ENCODE measurements around the gene ALMS1. TPM values are rescaled to one million over a fixed set of nuclear protein-coding genes. Genes with fewer than 3 reads are reported as not detected.
A peak's percentile ranks its signal among the peaks of the same experiment; 100 is the strongest.
"Not testable (repeated sequence)": the region's sequence is repeated elsewhere in the genome, so short reads cannot be mapped to it uniquely, and the experiment has no call there.

Gene ALMS1
- total RNA-seq, 1 donor from 2014 or later: 21.5 TPM

DNA sequence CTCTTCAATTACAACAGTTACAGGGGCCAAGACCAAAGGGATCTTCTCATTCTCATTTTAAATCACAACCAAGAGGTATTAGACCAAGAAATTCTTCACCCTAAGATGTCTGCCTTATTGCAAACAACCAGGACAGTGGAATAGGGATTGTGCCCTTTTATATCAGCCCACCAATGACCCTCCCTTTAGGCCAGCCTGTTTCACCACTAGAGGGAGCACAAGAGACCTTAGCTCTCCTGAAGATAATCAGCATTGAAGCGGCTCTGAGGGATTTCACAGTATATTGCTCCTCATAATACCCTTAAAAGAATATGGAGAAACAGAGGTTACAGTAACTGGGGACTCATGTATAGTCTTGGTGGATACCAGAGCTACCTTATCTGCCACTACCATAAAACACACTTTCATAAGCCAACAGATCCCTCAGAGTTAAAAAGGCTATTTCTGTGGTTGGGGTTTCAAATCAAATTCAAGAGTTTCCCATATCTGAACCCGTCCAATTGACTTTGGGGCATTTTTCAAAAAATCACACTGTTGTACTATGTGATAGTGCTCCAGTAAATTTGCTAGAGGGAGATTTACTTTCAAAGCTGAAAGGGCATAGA is 245.1 kb downstream of the ALMS1 start:
- H3K36me3 Mint-ChIP-seq (ENCODE audit: low read depth, unreplicated experiment); H3K27ac Mint-ChIP-seq (ENCODE audit: unreplicated experiment); H3K4me3 Mint-ChIP-seq (ENCODE audit: unreplicated experiment); H3K9me3 Mint-ChIP-seq (ENCODE audit: unreplicated experiment); H3K27me3 Mint-ChIP-seq (ENCODE audit: unreplicated experiment): not testable (repeated sequence)
- peaks cover 20% of the 10 kb centered on the region for H3K4me1 Mint-ChIP-seq (ENCODE audit: unreplicated experiment)
- peak; percentile 19 for DNase-seq (ENCODE audit: low spot score)
- TF ChIP-seq, protein P1, sequence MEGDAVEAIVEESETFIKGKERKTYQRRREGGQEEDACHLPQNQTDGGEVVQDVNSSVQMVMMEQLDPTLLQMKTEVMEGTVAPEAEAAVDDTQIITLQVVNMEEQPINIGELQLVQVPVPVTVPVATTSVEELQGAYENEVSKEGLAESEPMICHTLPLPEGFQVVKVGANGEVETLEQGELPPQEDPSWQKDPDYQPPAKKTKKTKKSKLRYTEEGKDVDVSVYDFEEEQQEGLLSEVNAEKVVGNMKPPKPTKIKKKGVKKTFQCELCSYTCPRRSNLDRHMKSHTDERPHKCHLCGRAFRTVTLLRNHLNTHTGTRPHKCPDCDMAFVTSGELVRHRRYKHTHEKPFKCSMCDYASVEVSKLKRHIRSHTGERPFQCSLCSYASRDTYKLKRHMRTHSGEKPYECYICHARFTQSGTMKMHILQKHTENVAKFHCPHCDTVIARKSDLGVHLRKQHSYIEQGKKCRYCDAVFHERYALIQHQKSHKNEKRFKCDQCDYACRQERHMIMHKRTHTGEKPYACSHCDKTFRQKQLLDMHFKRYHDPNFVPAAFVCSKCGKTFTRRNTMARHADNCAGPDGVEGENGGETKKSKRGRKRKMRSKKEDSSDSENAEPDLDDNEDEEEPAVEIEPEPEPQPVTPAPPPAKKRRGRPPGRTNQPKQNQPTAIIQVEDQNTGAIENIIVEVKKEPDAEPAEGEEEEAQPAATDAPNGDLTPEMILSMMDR (IDR thresholded peaks at IDR 0.05; ENCODE audit: unreplicated experiment): peak; percentile 63

DNA sequence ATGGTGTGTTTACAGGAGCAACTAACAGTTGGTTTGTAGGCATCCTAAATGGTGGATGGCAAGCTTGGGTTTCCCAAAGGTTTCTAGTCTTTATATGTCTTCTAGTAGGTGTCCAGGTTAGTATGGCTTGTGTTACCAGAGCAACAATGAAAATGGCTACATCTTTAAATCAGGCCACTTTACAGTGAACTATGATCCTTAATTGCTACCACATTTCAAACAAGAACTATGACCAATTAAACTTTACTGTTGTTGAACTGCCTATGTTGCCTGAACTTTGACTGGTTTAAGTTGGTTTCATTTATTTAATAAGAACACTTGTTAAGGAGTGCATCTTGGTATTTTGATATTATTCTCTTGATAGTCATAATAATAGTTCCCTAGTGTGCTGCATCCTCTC is 251.3 kb downstream of the ALMS1 start:
- H3K36me3 Mint-ChIP-seq (ENCODE audit: low read depth, unreplicated experiment): peaks cover 12% of the 10 kb centered on the region

DNA sequence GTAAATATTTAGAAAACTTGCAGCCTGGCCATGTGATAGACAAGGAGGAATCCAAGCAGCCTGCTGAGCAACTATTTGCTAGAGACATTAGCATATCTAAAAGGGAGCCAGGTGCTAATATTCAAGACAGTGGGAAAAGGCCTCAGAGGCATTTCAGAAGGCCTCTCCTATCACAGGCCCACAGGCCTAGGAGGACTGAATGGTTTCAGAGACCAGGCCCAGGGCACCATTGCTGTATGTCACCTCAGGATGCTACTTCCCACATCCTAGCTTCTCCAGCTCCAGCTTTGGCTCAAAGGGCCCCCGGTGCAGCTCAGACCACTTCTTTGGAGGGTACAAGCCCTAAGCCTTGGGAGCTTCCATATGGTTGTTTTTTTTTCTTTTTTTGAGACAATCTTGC is 252.8 kb downstream of the ALMS1 start:
- Mint-ChIP-seq H3K27ac (ENCODE audit: unreplicated experiment) (no peak overlapping the region), H3K27me3 (ENCODE audit: unreplicated experiment) (peaks cover 6% of the 10 kb centered on the region), H3K9me3 (ENCODE audit: unreplicated experiment) (peaks cover 10% of the 10 kb centered on the region), H3K36me3 (ENCODE audit: low read depth, unreplicated experiment) (peaks cover 17% of the 10 kb centered on the region), H3K4me1 (ENCODE audit: unreplicated experiment) (peaks cover 13% of the 10 kb centered on the region), H3K4me3 (ENCODE audit: unreplicated experiment) (no peak overlapping the region)
- DNase-seq (ENCODE audit: low spot score): no peak
- TF ChIP-seq, protein P1 (IDR thresholded peaks at IDR 0.05; ENCODE audit: unreplicated experiment): no peak

More for the DNA sequence above, 251.3 kb downstream of the ALMS1 start:
- H3K9me3 Mint-ChIP-seq (ENCODE audit: unreplicated experiment): peaks cover 10% of the 10 kb centered on the region
- not testable (repeated sequence) for H3K4me3 Mint-ChIP-seq (ENCODE audit: unreplicated experiment); H3K27ac Mint-ChIP-seq (ENCODE audit: unreplicated experiment); H3K27me3 Mint-ChIP-seq (ENCODE audit: unreplicated experiment); H3K4me1 Mint-ChIP-seq (ENCODE audit: unreplicated experiment); DNase-seq (ENCODE audit: low spot score)

DNA sequence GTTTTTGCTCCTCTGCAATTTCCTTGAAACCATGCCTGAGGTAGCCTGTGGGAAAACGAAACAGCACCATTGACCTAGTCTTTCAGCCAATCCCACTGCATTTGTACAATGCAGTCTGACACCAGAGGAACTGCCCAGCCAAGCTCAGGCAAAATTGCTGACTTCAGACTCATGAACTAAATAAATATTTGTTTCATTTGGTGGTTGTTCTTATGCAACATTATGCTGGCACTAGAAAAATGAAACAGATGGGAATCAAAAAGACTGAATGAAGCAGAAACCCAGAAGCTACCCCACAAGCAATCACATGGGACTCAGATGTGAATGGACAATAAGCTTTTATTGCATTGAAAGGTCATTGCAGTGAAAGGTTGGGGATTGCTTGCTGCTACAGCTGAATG is 254.9 kb downstream of the ALMS1 start:
- TF ChIP-seq, protein P1 (IDR thresholded peaks at IDR 0.05; ENCODE audit: unreplicated experiment): no peak
- Mint-ChIP-seq H3K4me3 (ENCODE audit: unreplicated experiment) (no peak overlapping the region), H3K4me1 (ENCODE audit: unreplicated experiment) (peaks cover 28% of the 10 kb centered on the region), H3K9me3 (ENCODE audit: unreplicated experiment) (peaks cover 10% of the 10 kb centered on the region), H3K27ac (ENCODE audit: unreplicated experiment) (no peak overlapping the region), H3K36me3 (ENCODE audit: low read depth, unreplicated experiment) (peaks cover 23% of the 10 kb centered on the region), H3K27me3 (ENCODE audit: unreplicated experiment) (peaks cover 6% of the 10 kb centered on the region)
- no peak for DNase-seq (ENCODE audit: low spot score)

DNA sequence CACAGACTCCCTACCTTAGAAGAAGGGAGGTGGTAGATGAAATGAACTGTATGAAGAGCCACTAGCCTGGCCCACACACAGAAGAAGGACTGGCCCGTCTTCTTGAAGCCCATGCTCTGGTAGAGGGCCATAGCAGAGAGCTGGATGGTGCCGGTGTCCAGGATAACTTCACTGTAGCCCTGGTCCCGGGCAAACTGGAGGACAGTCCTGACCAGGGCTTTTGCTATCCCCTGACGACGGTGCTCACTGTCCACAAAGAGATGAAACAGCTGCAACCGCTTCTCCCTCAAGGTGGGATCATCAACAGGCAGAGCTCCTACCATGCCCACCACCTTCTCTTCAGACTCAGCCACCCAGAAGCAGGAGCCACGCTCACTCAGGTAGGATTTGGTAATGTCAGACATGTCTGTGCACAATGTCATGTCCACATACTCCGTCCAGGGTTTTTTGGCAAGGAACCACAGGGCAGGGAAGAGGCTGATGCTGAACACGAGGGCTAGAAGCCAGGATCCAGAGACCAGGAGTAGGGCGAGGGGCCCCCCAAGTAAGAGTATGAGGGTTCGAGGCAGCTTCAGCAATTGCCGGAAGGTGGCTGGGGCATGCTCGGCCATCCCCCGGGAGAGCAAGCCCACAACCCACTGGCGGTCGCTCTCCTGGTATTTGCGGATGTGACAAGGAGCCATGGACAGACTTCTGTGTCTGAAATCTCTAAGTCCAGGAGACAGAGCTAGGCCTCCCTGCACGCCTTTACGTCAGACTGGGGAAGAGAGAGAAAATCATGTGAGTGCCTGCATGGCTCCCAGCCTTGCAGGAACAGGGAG is 255.5 kb downstream of the ALMS1 start:
- TF ChIP-seq, protein P1 (IDR thresholded peaks at IDR 0.05; ENCODE audit: unreplicated experiment): no peak
- H3K36me3 Mint-ChIP-seq (ENCODE audit: low read depth, unreplicated experiment): peaks cover 23% of the 10 kb centered on the region
- no peak overlapping the region for H3K4me3 Mint-ChIP-seq (ENCODE audit: unreplicated experiment)
- peaks cover 9% of the 10 kb centered on the region for H3K27me3 Mint-ChIP-seq (ENCODE audit: unreplicated experiment)
- H3K9me3 Mint-ChIP-seq (ENCODE audit: unreplicated experiment): peaks cover 10% of the 10 kb centered on the region
- no peak for DNase-seq (ENCODE audit: low spot score)
- peaks cover 28% of the 10 kb centered on the region for H3K4me1 Mint-ChIP-seq (ENCODE audit: unreplicated experiment)
- no peak overlapping the region for H3K27ac Mint-ChIP-seq (ENCODE audit: unreplicated experiment)

Measured in endothelial cell (in vitro differentiated cells).